ENCODE results near the gene MRPL37. TPM values are rescaled to one million over a fixed set of nuclear protein-coding genes. Genes with fewer than 3 reads are reported as not detected.

Gene MRPL37
- total RNA-seq = 10 to 100 TPM; 23.0 to 31.9 (median 28.8) TPM
- 30.0 TPM for total RNA-seq (2013)

GRCh38 chr1:54199765-54200518 is at the start of gene MRPL37, which contains the start of gene CYB5RL:
Gene MRPL37, plus strand, starts transcription at chr1:54200167. Its CDS starts 77 bp downstream, at chr1:54200244.
Gene CYB5RL, minus strand, starts transcription at chr1:54200030. Its CDS starts 4,414 bp downstream, at chr1:54195616.
- Histone ChIP-seq H3K36me3 (ENCODE audit: control insufficient read depth, insufficient read depth, low read length) (peaks cover under 1% of the 10 kb centered on the region), H3K4me1 (ENCODE audit: control insufficient read depth, insufficient read depth, low read length) (peaks cover 13% of the 10 kb centered on the region), H3K9me3 (ENCODE audit: control insufficient read depth, insufficient read depth, low read length) (no peaks in the 10 kb centered on the region), H3K4me3 (ENCODE audit: low read length) (peak within 1 kb of the TSS; percentile 83), H3K27me3 (ENCODE audit: control insufficient read depth, insufficient read depth, low read length) (no peaks in the 10 kb centered on the region), H3K27ac (ENCODE audit: low read length) (peak within 1 kb of the TSS; percentile 50)
- no peaks in the 10 kb centered on the region for H3K36me3 Mint-ChIP-seq
- no peak for TF ChIP-seq CTCF (IDR thresholded peaks at IDR 0.05)
- peak within 1 kb of the TSS; percentile 92 for H3K4me3 Mint-ChIP-seq
- DNase-seq (peak; percentile 78 to 95), ATAC-seq (peak; percentile 96 to 97 (median 96))
- no peaks in the 10 kb centered on the region for H3K9me3 Mint-ChIP-seq
- WGBS (ENCODE audit: insufficient coverage) = under 1% methylated on average over 51 of the region's 51 CpGs
- intact Hi-C loops (cut with micrococcal nuclease) = loop anchor here (1.0 to 10.0 kb wide), 2 partner anchors 207 to 285 kb away; no protein-coding TSS in a partner anchor
- H3K27ac Mint-ChIP-seq = peak within 1 kb of the TSS; percentile 84 to 90
- no peaks in the 10 kb centered on the region for H3K27me3 Mint-ChIP-seq (ENCODE audit: low read depth in 2 of 2)
- H3K4me1 Mint-ChIP-seq = peaks cover 34 to 36% of the 10 kb centered on the region in 2 donors

- Mint-ChIP-seq H3K9me3 (no peaks in the 10 kb centered on the region), H3K4me1 (peaks cover 0 to 9% of the 10 kb centered on the region in 2 donors), H3K36me3 (no peaks in the 10 kb centered on the region), H3K4me3 (no peak overlapping the region), H3K27me3 (ENCODE audit: low read depth in 2 of 2) (no peaks in the 10 kb centered on the region), H3K27ac (no peak overlapping the region)
- Histone ChIP-seq H3K36me3 (ENCODE audit: control insufficient read depth, insufficient read depth, low read length) (no peaks in the 10 kb centered on the region), H3K27ac (ENCODE audit: low read length) (no peak overlapping the region), H3K4me1 (ENCODE audit: control insufficient read depth, insufficient read depth, low read length) (no peaks in the 10 kb centered on the region), H3K27me3 (ENCODE audit: control insufficient read depth, insufficient read depth, low read length) (no peaks in the 10 kb centered on the region), H3K4me3 (ENCODE audit: low read length) (no peak overlapping the region), H3K9me3 (ENCODE audit: control insufficient read depth, insufficient read depth, low read length) (no peaks in the 10 kb centered on the region)
- 94% methylated on average over 5 of the region's 5 CpGs for WGBS (ENCODE audit: insufficient coverage)
- TF ChIP-seq CTCF (IDR thresholded peaks at IDR 0.05) = no peak
- DNase-seq (no peak), ATAC-seq (no peak)
- intact Hi-C loops (cut with micrococcal nuclease) = no loop called here
These were observed 49.0 kb upstream of the MRPL37 start for GRCh38 chr1:54151013-54151412.

GRCh38 chr1:54152696-54153095 is 47.3 kb upstream of the MRPL37 start, which contains the start of gene CDCP2:
Gene CDCP2, minus strand, starts transcription at chr1:54153000. Its CDS starts 78 bp downstream, at chr1:54152922.
- DNase-seq = no peak
- Histone ChIP-seq H3K4me3 (ENCODE audit: low read length) (no peak within 1 kb of the TSS), H3K27me3 (ENCODE audit: control insufficient read depth, insufficient read depth, low read length) (no peaks in the 10 kb centered on the region), H3K36me3 (ENCODE audit: control insufficient read depth, insufficient read depth, low read length) (no peaks in the 10 kb centered on the region), H3K9me3 (ENCODE audit: control insufficient read depth, insufficient read depth, low read length) (no peaks in the 10 kb centered on the region), H3K4me1 (ENCODE audit: control insufficient read depth, insufficient read depth, low read length) (no peaks in the 10 kb centered on the region), H3K27ac (ENCODE audit: low read length) (no peak within 1 kb of the TSS)
- Mint-ChIP-seq H3K27ac (no peak within 1 kb of the TSS), H3K4me1 (peaks cover 0 to 9% of the 10 kb centered on the region in 2 donors), H3K36me3 (no peaks in the 10 kb centered on the region), H3K9me3 (no peaks in the 10 kb centered on the region), H3K27me3 (ENCODE audit: low read depth in 2 of 2) (no peaks in the 10 kb centered on the region), H3K4me3 (no peak within 1 kb of the TSS)
- ATAC-seq = no peak
- intact Hi-C loops (cut with micrococcal nuclease) = no loop called here
- 88% methylated on average over 5 of the region's 5 CpGs for WGBS (ENCODE audit: insufficient coverage)
- TF ChIP-seq CTCF (IDR thresholded peaks at IDR 0.05) = no peak
